GM21367 (cell line): ENCODE data around the gene MTX1.

ENCODE experiments used
- ATAC-seq: cut with Tn5 transposase; IDR thresholded peaks from one replicate; pipeline ENCODE4 v1.9.1; 2021; ENCODE audit not compliant: unreplicated experiment

MTX1 gene

DNA sequence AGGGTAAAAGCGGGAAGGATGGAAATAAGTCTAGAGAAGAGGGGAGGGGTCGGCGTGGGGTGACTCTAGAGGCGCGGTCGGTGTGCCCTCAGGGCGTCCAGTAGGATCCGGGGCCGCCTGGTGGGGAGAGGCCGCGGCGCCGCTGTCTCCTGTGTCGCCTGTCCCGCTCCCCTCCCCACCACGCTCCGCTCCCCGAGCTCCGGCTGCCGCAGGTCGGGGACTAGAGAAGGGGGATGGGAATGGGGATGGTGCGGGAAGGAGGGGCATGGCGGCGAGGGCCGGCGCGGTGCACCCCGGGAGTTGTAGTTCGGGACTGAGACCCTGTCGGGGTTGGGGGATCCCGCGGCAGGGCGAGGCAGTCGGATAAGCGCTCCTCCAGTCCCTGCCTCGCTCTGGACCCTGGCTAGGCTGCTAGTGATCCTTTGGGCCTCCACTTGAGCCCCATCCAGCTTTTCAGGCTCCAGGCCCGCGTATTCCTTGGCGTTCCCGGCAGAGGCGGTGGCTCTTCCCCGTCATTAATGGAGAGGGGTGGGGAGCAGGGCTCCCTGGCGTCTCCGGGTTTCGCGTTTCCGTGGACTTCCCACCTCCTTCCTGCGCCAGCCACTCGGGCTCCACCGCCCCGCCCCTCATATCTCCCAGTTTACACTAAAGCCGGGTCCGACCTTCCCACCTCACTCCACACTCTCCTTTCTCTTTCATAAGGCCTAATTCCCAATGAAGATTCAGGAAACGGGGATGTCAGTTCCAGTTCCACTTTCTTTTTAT, 46.9 kb downstream of the MTX1 start, which contains the start of gene ENTREP3:
TSS of gene ENTREP3 (minus strand) at position 241 of the 765 bp plus-strand sequence. CDS start 606 bp downstream, outside the sequence.
- ATAC-seq, result no peak

DNA sequence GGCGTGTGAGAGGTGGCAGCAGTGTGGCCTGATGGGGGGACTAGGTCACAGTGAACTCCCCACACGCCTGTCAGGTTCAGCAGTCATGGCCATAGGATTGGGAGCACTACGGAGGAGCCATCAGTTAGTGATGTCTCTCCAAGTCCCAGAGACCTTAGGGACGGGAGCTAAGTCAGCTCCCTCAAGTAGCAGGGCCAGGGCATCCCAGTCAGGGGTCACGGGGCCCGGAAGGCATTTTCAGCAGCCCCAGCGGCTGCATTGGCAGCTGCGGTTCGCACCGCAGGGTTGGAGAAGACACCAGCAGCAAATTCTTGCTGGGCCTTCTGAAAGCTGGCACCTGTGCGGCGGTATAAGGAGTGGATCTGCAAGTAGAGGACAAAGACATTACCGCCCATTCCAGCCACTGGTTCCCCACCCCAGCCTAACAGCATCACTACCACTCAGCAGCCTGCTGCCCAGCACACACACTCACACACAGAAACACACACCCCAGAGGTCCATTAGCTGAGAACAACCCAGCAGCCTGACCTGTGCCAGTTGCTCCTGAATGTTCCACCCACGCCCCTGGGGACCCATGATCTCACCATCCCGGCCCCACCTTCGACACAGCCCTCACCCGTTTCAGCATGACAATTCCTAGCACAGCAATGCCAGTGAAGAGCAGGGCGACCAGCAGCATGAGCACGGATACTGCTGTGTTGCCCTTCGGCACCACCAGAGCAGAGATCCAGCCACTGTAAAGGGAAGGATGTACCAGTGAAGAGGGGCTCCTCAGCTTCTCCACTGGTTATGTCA, 47.8 kb downstream of the MTX1 start:
- ATAC-seq, result no peak

DNA sequence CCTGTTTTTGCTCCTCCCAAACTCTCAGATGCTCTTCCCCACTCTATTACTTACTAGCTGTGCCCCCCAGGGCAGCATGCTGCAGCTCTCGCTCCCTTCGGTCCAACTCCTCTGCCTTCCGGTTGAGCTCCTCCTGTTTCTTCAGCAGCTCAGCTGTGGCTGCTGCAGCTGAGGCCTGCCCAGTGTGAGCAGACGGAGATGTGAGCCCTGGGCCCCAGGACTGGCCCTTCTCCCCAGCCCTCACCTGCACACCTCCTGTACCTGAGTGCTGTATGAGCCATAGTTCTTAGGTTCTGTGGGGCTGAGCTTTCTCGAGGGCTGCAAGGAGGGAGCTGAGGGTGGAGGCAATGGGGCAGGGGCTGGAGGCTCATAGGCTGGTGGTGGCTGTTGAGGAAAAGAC, 51.8 kb downstream of the MTX1 start:
- no peak for ATAC-seq

DNA sequence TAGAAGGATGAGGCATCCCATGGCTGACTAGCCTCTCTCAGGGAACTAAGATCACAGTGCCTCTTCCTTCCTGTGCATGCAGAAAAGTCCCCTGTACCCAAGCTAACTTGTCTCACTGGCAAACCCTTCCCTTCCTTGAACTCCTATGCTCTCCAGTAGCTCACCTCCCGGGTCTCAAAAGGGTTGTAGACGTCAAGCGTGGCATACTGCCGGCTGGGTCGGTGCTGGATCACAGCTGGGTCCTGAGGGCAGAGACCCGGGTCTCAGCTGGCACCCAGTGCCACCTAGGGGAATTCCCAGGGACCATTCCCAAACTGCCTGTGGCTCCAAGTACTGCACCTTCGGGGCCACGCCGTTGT, 53.0 kb downstream of the MTX1 start:
- no peak for ATAC-seq

DNA sequence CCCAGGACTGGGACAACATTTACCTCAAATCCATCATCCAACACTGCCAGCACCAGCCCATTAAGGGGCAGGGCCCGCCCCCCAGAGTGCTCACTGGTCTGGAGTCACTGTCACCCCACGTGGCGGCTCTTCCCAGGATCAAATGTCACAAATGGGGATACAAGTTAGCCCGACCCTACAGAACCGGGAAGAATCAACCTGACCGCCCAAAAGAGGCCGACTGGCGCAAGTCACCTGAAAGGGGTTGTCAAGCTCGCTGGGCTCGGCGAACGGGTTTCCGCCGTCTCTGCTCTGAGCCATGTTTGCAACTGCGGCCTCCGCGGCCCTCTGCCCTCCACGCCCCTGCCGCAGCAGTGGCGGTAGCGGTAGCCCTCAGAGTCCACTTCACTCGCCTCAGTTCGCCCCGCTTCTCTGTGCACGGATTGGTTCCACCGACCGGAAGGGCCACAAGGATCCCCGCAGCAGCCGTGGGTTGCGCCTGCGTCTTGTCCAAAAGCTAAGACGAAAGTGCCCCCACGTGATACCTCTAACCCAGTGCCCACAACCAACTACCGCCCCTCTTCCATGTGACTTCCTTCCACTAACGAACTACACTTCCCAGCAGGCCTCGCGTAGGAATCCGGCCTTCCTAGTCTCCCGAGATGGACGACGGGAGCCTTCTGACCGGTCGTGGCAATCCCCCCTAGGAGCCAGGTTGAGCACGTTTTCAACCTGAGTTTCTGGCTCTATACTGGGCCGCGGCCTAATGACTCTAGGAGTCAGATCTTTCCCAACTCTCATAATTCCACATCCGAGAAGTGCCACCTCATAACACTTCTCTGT, 53.6 kb downstream of the MTX1 start, which contains the start of gene SCAMP3:
TSS of gene SCAMP3 (minus strand) at position 509 of the 822 bp plus-strand sequence. CDS start at position 300, 209 bp downstream.
- peak; percentile 81 for ATAC-seq

DNA sequence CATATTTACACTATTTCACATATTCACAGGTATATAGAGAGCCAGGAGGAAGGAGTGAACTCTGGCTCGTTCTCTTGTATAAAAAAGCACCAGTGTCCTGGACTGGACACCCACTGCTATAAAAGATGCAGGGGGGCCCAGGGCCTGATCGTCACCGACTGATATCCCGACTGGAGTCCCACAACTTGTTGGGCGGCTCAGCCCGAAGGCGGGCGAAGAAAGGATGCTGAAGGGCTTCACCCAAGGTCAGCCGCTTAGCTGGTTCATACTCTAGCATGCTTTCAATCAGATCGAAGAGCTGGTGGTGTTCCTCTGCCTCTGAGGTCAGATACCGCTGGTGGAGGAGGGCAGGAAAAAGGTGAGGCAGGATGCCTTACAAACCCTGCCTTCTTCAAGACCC, 54.6 kb downstream of the MTX1 start:
- no peak for ATAC-seq
